Activated naive CD8-positive, alpha-beta T cell treated with anti-CD3 and anti-CD28 coated beads, Interleukin-2, amount 50 U/mL, for 16 hours (primary cell): ENCODE measurements around the gene HECTD1.
"Not testable (repeated sequence)": the region's sequence is repeated elsewhere in the genome, so short reads cannot be mapped to it uniquely, and the experiment has no call there.

Source experiments
- DNase-seq: peaks from one replicate; pipeline ENCODE4 v3.0.0-alpha.2; 2020; ENCODE audit warnings: low read depth, low spot score

The HECTD1 gene

GRCh38 chr14:31093884-31094839, 113.4 kb downstream of the HECTD1 start:
- DNase-seq, result not testable (repeated sequence)

GRCh38 chr14:31092160-31092708, 115.4 kb downstream of the HECTD1 start:
- DNase-seq, result no peak

- no peak for DNase-seq
These were observed 116.5 kb downstream of the HECTD1 start for GRCh38 chr14:31090883-31091764.

GRCh38 chr14:31086466-31086865, 121.1 kb downstream of the HECTD1 start:
- DNase-seq, result not testable (repeated sequence)

- no peak for DNase-seq
These were observed 122.6 kb downstream of the HECTD1 start for GRCh38 chr14:31085027-31085426.

- no peak for DNase-seq
These were observed 123.2 kb downstream of the HECTD1 start for GRCh38 chr14:31084385-31084784.

GRCh38 chr14:31083781-31084180, 123.8 kb downstream of the HECTD1 start:
- DNase-seq, result no peak

- DNase-seq, result no peak
These were observed 127.1 kb downstream of the HECTD1 start for GRCh38 chr14:31080484-31080883.

GRCh38 chr14:31080056-31080455, 127.5 kb downstream of the HECTD1 start:
- no peak for DNase-seq

- no peak for DNase-seq
These were observed 128.8 kb downstream of the HECTD1 start for GRCh38 chr14:31078766-31079165.

GRCh38 chr14:31075144-31075543, 132.4 kb downstream of the HECTD1 start:
- no peak for DNase-seq

- no peak for DNase-seq
These were observed 136.4 kb downstream of the HECTD1 start for GRCh38 chr14:31071151-31071550.

GRCh38 chr14:31070431-31070830, 137.2 kb downstream of the HECTD1 start:
- no peak for DNase-seq

- DNase-seq, result no peak
These were observed 138.2 kb downstream of the HECTD1 start for GRCh38 chr14:31069343-31069742.

GRCh38 chr14:31068235-31068634, 139.4 kb downstream of the HECTD1 start:
- DNase-seq, result no peak

GRCh38 chr14:31062908-31063307, 144.7 kb downstream of the HECTD1 start:
- DNase-seq, result not testable (repeated sequence)

GRCh38 chr14:31060253-31060875, 147.2 kb downstream of the HECTD1 start:
- DNase-seq, result no peak

- DNase-seq, result no peak
These were observed 148.3 kb downstream of the HECTD1 start for GRCh38 chr14:31059152-31059924.

GRCh38 chr14:31057701-31058364, 149.8 kb downstream of the HECTD1 start:
- DNase-seq, result no peak

- no peak for DNase-seq
These were observed 150.6 kb downstream of the HECTD1 start for GRCh38 chr14:31057035-31057434.
